C4-2B (cell line): ENCODE measurements around the gene PPARG.

Source experiments
- CTCF ChIP-seq: fragments of 450-650 bp; conservative IDR thresholded peaks from 2 replicates; pipeline ENCODE4 v1.5.1; 2017; ENCODE audit warnings: mild to moderate bottlenecking
- ZFX ChIP-seq: fragments of 450-650 bp; IDR thresholded peaks from 2 replicates; pipeline ENCODE4 v1.6.1; 2017

- TF ChIP-seq CTCF (no peak), ZFX (no peak)
Measured at GRCh38 chr3:12465836-12466225, 177.0 kb downstream of the PPARG start.
